ENCODE results near the gene STXBP4. TPM values are rescaled to one million over a fixed set of nuclear protein-coding genes. Genes with fewer than 3 reads are reported as not detected.
A peak's percentile ranks its signal among the peaks of the same experiment; 100 is the strongest.

Gene STXBP4
- polyA plus RNA-seq, 1 of the 3 experiments (the other 2 are of a cell fraction): 2.8 TPM

- TF ChIP-seq EZH2phosphoT487 (IDR thresholded peaks at IDR 0.05; ENCODE audit: borderline replicate concordance, low read depth): no peak
- no peak for TF ChIP-seq SIN3A (IDR thresholded peaks at IDR 0.05; ENCODE audit: borderline replicate concordance, low read depth, low read length)
Measured at GRCh38 chr17:55059724-55060123, 91.2 kb downstream of the STXBP4 start (continued).

- Histone ChIP-seq H3K4me1 (ENCODE audit: control insufficient read depth in 1 of 2, insufficient read depth in 2 of 2, low read depth in 1 of 2, low read length in 1 of 2) (peaks cover 0 to 6% of the 10 kb centered on the region in 2 experiments; a peak in 2 of 4 replicates), H3K4me2 (no peak overlapping the region), H4K20me1 (ENCODE audit: insufficient read depth) (no peaks in the 10 kb centered on the region), H3K79me2 (ENCODE audit: insufficient read depth) (no peaks in the 10 kb centered on the region), H3K9me2 (no peaks in the 10 kb centered on the region), H3K9ac (no peak overlapping the region), H3K9me3 (no peaks in the 10 kb centered on the region), H3K27me3 (ENCODE audit: insufficient read depth) (no peaks in the 10 kb centered on the region), H3K27ac (ENCODE audit: low read depth in 2 of 2, low read length in 1 of 2) (no peak overlapping the region), H3K4me3 (ENCODE audit: low read depth in 2 of 2, low read length in 1 of 2) (no peak overlapping the region), H3K36me3 (replicated peaks in 1 of 2; ENCODE audit: control insufficient read depth in 1 of 2, insufficient read depth in 2 of 2, low read length in 1 of 2) (no peaks in the 10 kb centered on the region), H2AFZ (ENCODE audit: low read depth) (no peak overlapping the region), H3F3A (replicated peaks; ENCODE audit: insufficient read depth) (no peaks in the 10 kb centered on the region)
- ChIA-PET CTCF (interaction anchor here (0.9 to 1.9 kb wide), 3 partner anchors 9 to 19 kb away, joined by 3 to 6 read pairs (median 5); no protein-coding TSS in a partner anchor), POLR2A (no interaction called here)
- no peak for DNase-seq
- TF ChIP-seq FOSL2 (IDR thresholded peaks at IDR 0.05; ENCODE audit: borderline replicate concordance, low read depth): peak; percentile 28; the same call in 1 of the 2 replicates
- no peak for TF ChIP-seq CHD2 (IDR thresholded peaks at IDR 0.05; ENCODE audit: low read length, partially characterized antibody)
- TF ChIP-seq RFX5 (IDR thresholded peaks at IDR 0.05; ENCODE audit: low read length): no peak
- no peak for TF ChIP-seq FOXJ3 (CRISPR knock-in tag; IDR thresholded peaks at IDR 0.05)
- no peak for TF ChIP-seq SMC3 (IDR thresholded peaks at IDR 0.05; ENCODE audit: low read depth, low read length)
- no peak; the same call in 1 of the 2 replicates for TF ChIP-seq NFIC (IDR thresholded peaks at IDR 0.05; ENCODE audit: borderline replicate concordance)
- TF ChIP-seq TCF12 (IDR thresholded peaks at IDR 0.05): peak; percentile 40
- WGBS (ENCODE audit: low lambda C conversion rate): 58% methylated on average over 1 of the region's 1 CpG
Measured at GRCh38 chr17:55062921-55063320, 94.4 kb downstream of the STXBP4 start.

- H3K4me3 ChIP-seq (ENCODE audit: low read depth in 2 of 2, low read length in 1 of 2): no peak overlapping the region
- 92% methylated on average over 16 of the region's 16 CpGs for WGBS (ENCODE audit: low lambda C conversion rate)
- POLR2A ChIA-PET: no interaction called here
- no peak for DNase-seq
- H3K9me2 ChIP-seq: no peaks in the 10 kb centered on the region
- no peak overlapping the region for H3K4me2 ChIP-seq
- no peak overlapping the region for H2AFZ ChIP-seq (ENCODE audit: low read depth)
- no peaks in the 10 kb centered on the region for H3K36me3 ChIP-seq (replicated peaks in 1 of 2; ENCODE audit: control insufficient read depth in 1 of 2, insufficient read depth in 2 of 2, low read length in 1 of 2)
- no peaks in the 10 kb centered on the region for H4K20me1 ChIP-seq (ENCODE audit: insufficient read depth)
- CTCF ChIA-PET: interaction anchor here (0.5 to 1.9 kb wide), 5 partner anchors 10 to 284 kb away, joined by 3 to 6 read pairs (median 4); no protein-coding TSS in a partner anchor
- no peaks in the 10 kb centered on the region for H3F3A ChIP-seq (replicated peaks; ENCODE audit: insufficient read depth)
- no peaks in the 10 kb centered on the region for H3K27me3 ChIP-seq (ENCODE audit: insufficient read depth)
- H3K79me2 ChIP-seq (ENCODE audit: insufficient read depth): no peaks in the 10 kb centered on the region
- H3K27ac ChIP-seq (ENCODE audit: low read depth in 2 of 2, low read length in 1 of 2): no peak overlapping the region
- H3K9ac ChIP-seq: no peak overlapping the region
- H3K4me1 ChIP-seq (ENCODE audit: control insufficient read depth in 1 of 2, insufficient read depth in 2 of 2, low read depth in 1 of 2, low read length in 1 of 2): peaks cover 0 to 9% of the 10 kb centered on the region in 2 experiments; a peak in 2 of 4 replicates
- no peaks in the 10 kb centered on the region for H3K9me3 ChIP-seq
- TF ChIP-seq IRF3 (IDR thresholded peaks at IDR 0.05; ENCODE audit: low read depth, low read length) (no peak), CHD2 (IDR thresholded peaks at IDR 0.05; ENCODE audit: low read length, partially characterized antibody) (no peak), POLR2AphosphoS5 (IDR thresholded peaks at IDR 0.05; ENCODE audit: low read depth, low read length) (no peak), FOXM1 (IDR thresholded peaks at IDR 0.05; ENCODE audit: low read depth) (no peak), PBX3 (IDR thresholded peaks at IDR 0.05) (no peak), NFIC (IDR thresholded peaks at IDR 0.05; ENCODE audit: borderline replicate concordance) (no peak), TAF1 (IDR thresholded peaks at IDR 0.05; ENCODE audit: borderline replicate concordance, low read depth, low read length) (no peak), MXI1 (IDR thresholded peaks at IDR 0.05; ENCODE audit: low read depth, low read length) (no peak), NRF1 (IDR thresholded peaks at IDR 0.05; ENCODE audit: low read depth, low read length) (no peak), MAX (IDR thresholded peaks at IDR 0.05; ENCODE audit: low read depth) (no peak), FOXJ3 (CRISPR knock-in tag; IDR thresholded peaks at IDR 0.05) (no peak), YY1 (IDR thresholded peaks at IDR 0.05; ENCODE audit: low read depth) (no peak), USF2 (IDR thresholded peaks at IDR 0.05; ENCODE audit: borderline replicate concordance, low read depth, low read length) (no peak), ELF1 (IDR thresholded peaks at IDR 0.05) (no peak)
Measured at GRCh38 chr17:55063885-55064874, 95.6 kb downstream of the STXBP4 start.
